Subcutaneous abdominal adipose tissue (tissue), 5 donors: ENCODE results near the gene ERC1.
"Not testable (repeated sequence)": the region's sequence is repeated elsewhere in the genome, so short reads cannot be mapped to it uniquely, and the experiment has no call there.

Experiments used
- H3K27ac ChIP-seq: one replicate; pipeline ENCODE4 v1.7.0; 2013; ENCODE audit warnings: low read depth, mild to moderate bottlenecking, inconsistent platforms, low read length, moderate library complexity
- H3K27me3 ChIP-seq, 5 donors: one replicate each; pipeline ENCODE4 v1.7.0; 2013; ENCODE audit warnings: low read length in 5 of 5, inconsistent platforms in 1 of 5; ENCODE audit not compliant: control insufficient read depth in 5 of 5, insufficient read depth in 4 of 5
- H3K36me3 ChIP-seq, 5 donors: one replicate each; pipeline ENCODE4 v1.7.0; 2013; ENCODE audit warnings: low read length in 5 of 5; ENCODE audit not compliant: control insufficient read depth in 5 of 5, insufficient read depth in 5 of 5
- H3K4me1 ChIP-seq, 5 donors: one replicate each; pipeline ENCODE4 v1.7.0; 2013; ENCODE audit warnings: low read length in 5 of 5, mild to moderate bottlenecking in 3 of 5, moderate library complexity in 1 of 5; ENCODE audit not compliant: control insufficient read depth in 5 of 5, insufficient read depth in 5 of 5
- H3K4me3 ChIP-seq, 5 donors: one replicate each; pipeline ENCODE4 v1.7.0; 2013; ENCODE audit warnings: low read length in 5 of 5, low read depth in 1 of 5
- H3K9ac ChIP-seq, 5 donors: one replicate each; pipeline ENCODE4 v1.7.0; 2013; ENCODE audit warnings: low read length in 5 of 5, mild to moderate bottlenecking in 4 of 5, moderate library complexity in 3 of 5
- H3K9me3 ChIP-seq, 5 donors: one replicate each; pipeline ENCODE4 v1.7.0; 2013; ENCODE audit warnings: low read length in 5 of 5; ENCODE audit not compliant: control insufficient read depth in 5 of 5
- donor health status: healthy.
- donor health status: healthy.
- donor health status: healthy.
- donor health status: healthy.
- donor health status: healthy.

The ERC1 gene

DNA sequence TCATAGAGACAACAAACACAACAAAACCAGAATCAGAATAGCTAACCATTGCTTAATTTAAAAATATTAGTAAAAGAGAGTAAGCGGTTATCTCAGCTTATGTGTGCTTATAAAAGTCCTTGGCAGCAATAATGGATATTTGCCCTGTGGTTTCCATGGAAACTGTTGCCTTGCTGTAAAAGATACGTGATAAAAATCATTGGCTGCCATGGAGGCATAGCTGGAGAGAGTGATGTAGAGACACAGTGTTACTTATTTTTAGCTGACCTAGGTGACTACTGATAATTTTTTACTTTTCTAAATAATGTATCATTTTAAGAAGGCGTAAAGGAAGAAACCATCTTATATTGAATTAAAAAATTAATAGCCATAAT is 92.9 kb downstream of the ERC1 start:
- no peaks in the 10 kb centered on the region for H3K36me3 ChIP-seq
- no peak overlapping the region for H3K4me3 ChIP-seq
- H3K27ac ChIP-seq = no peak overlapping the region
- no peaks in the 10 kb centered on the region for H3K27me3 ChIP-seq
- H3K9ac ChIP-seq = peak overlapping the region in 1 of 5 donors; percentile 38
- H3K4me1 ChIP-seq = peaks cover 0 to 6% (median 0%) of the 10 kb centered on the region in 5 donors
- H3K9me3 ChIP-seq = no peaks in the 10 kb centered on the region

- Histone ChIP-seq H3K36me3 (no peaks in the 10 kb centered on the region), H3K4me3 (no peak overlapping the region), H3K9me3 (no peaks in the 10 kb centered on the region), H3K9ac (no peak overlapping the region), H3K4me1 (peaks cover 0 to 3% (median 0%) of the 10 kb centered on the region in 5 donors), H3K27ac (no peak overlapping the region), H3K27me3 (no peaks in the 10 kb centered on the region)
Measured at GRCh38 chr12:1091350-1091749, 100.3 kb downstream of the ERC1 start.

GRCh38 chr12:1093166-1093751 is 102.2 kb downstream of the ERC1 start:
- H3K9ac ChIP-seq = no peak overlapping the region
- no peaks in the 10 kb centered on the region for H3K27me3 ChIP-seq
- H3K4me3 ChIP-seq = no peak overlapping the region

DNA sequence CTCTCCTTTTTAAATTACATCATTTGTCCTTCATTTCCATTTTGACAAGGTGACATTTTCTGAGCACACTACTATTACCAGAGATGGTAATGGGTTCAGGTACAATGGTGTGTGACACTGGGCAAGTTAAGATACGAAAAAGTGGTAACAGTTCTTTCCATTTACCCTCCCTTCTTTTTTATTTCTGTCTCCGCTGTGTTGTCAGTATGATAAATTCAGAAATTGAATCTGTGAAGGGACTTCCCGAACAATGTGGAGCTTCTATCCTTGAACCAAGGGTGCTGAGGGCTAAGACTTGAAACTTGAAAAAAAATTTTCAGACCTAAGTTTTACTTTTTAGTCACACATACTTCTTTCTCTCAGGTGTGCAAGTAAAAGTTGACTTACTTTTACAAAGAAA is 103.7 kb downstream of the ERC1 start:
- Histone ChIP-seq H3K9ac (no peak overlapping the region), H3K4me1 (peaks cover 0 to 7% (median 0%) of the 10 kb centered on the region in 5 donors), H3K27me3 (no peaks in the 10 kb centered on the region)

More at GRCh38 chr12:1093166-1093751, 102.2 kb downstream of the ERC1 start:
- no peaks in the 10 kb centered on the region for H3K36me3 ChIP-seq
- no peaks in the 10 kb centered on the region for H3K9me3 ChIP-seq
- H3K27ac ChIP-seq = no peak overlapping the region
- H3K4me1 ChIP-seq = peaks cover 0 to 7% (median 0%) of the 10 kb centered on the region in 5 donors

GRCh38 chr12:1099158-1099557 is 108.1 kb downstream of the ERC1 start:
- H3K9me3 ChIP-seq = no peaks in the 10 kb centered on the region
- H3K27me3 ChIP-seq = no peaks in the 10 kb centered on the region
- H3K36me3 ChIP-seq = no peaks in the 10 kb centered on the region
- no peak overlapping the region for H3K4me3 ChIP-seq
- H3K9ac ChIP-seq = no peak overlapping the region
- H3K27ac ChIP-seq = no peak overlapping the region
- peaks cover 0 to 4% (median 0%) of the 10 kb centered on the region in 5 donors for H3K4me1 ChIP-seq

More for the DNA sequence above, 103.7 kb downstream of the ERC1 start:
- no peaks in the 10 kb centered on the region for H3K9me3 ChIP-seq
- H3K27ac ChIP-seq = no peak overlapping the region
- no peak overlapping the region for H3K4me3 ChIP-seq
- no peaks in the 10 kb centered on the region for H3K36me3 ChIP-seq

- H3K4me3 ChIP-seq, H3K4me1 ChIP-seq, H3K9me3 ChIP-seq, H3K27me3 ChIP-seq, H3K36me3 ChIP-seq, H3K9ac ChIP-seq, H3K27ac ChIP-seq: not testable (repeated sequence)
Measured at GRCh38 chr12:1099618-1100017, 108.6 kb downstream of the ERC1 start.

- Histone ChIP-seq H3K4me3 (no peak overlapping the region), H3K9me3 (no peaks in the 10 kb centered on the region), H3K9ac (no peak overlapping the region), H3K4me1 (peaks cover 0 to 4% (median 0%) of the 10 kb centered on the region in 5 donors), H3K27ac (no peak overlapping the region), H3K27me3 (no peaks in the 10 kb centered on the region), H3K36me3 (no peaks in the 10 kb centered on the region)
Measured at GRCh38 chr12:1102115-1102514, 111.1 kb downstream of the ERC1 start.

- no peaks in the 10 kb centered on the region for H3K36me3 ChIP-seq
- H3K4me1 ChIP-seq = no peaks in the 10 kb centered on the region
- no peaks in the 10 kb centered on the region for H3K27me3 ChIP-seq
- no peak overlapping the region for H3K27ac ChIP-seq
- no peak overlapping the region for H3K4me3 ChIP-seq
- no peaks in the 10 kb centered on the region for H3K9me3 ChIP-seq
- no peak overlapping the region for H3K9ac ChIP-seq
Measured at GRCh38 chr12:1102791-1103450, 111.9 kb downstream of the ERC1 start.

GRCh38 chr12:1103632-1104031 is 112.6 kb downstream of the ERC1 start:
- no peak overlapping the region for H3K9ac ChIP-seq
- no peaks in the 10 kb centered on the region for H3K4me1 ChIP-seq
- no peaks in the 10 kb centered on the region for H3K36me3 ChIP-seq
- H3K9me3 ChIP-seq = no peaks in the 10 kb centered on the region
- H3K27ac ChIP-seq = no peak overlapping the region
- no peak overlapping the region for H3K4me3 ChIP-seq
- H3K27me3 ChIP-seq = no peaks in the 10 kb centered on the region

DNA sequence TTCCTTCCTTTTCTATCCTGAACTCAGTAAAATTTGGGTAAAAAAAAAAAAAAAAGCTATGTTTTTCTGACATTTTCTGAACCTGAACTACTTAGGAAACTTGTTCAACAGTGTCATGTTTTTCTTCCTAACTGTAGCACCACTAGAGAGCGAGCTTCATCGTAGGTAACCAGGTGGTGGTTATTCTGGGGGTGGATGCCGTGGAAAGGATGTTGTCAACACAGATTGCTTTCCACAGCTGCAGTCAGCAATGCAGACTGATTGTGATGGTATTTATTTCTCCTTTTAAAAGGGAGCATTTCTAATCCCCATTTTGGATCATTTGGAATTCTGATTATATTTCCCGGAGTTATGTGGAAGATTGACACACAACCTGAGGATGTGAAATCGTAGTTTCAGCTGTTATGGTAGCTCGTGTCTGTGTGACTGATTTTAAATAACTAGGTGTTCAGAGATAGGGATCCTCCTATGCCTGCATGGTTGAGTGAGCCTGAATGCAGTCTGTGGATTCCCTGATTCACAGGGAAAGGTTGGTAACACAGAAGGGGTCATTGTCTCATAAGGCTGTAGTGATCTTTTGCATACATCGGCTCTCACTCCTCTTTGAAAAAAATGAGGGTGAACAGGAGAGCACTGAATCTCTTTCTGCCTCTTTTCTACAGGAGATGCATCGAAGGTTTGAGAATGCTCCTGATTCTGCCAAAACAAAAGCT is 113.2 kb downstream of the ERC1 start:
- H3K27ac ChIP-seq = no peak overlapping the region
- H3K4me3 ChIP-seq = no peak overlapping the region

More for the DNA sequence above, 113.2 kb downstream of the ERC1 start:
- H3K9ac ChIP-seq = no peak overlapping the region
- no peaks in the 10 kb centered on the region for H3K27me3 ChIP-seq
- H3K9me3 ChIP-seq = no peaks in the 10 kb centered on the region
- H3K36me3 ChIP-seq = no peaks in the 10 kb centered on the region
- H3K4me1 ChIP-seq = no peaks in the 10 kb centered on the region
